NCI-H345 (cell line): Measurements from ENCODE around the gene ITGB4.

Experiments
- DNase-seq: peaks from one replicate; lab custom pipeline; 2025; lab: John Stamatoyannopoulos, UW

ITGB4 gene

DNA sequence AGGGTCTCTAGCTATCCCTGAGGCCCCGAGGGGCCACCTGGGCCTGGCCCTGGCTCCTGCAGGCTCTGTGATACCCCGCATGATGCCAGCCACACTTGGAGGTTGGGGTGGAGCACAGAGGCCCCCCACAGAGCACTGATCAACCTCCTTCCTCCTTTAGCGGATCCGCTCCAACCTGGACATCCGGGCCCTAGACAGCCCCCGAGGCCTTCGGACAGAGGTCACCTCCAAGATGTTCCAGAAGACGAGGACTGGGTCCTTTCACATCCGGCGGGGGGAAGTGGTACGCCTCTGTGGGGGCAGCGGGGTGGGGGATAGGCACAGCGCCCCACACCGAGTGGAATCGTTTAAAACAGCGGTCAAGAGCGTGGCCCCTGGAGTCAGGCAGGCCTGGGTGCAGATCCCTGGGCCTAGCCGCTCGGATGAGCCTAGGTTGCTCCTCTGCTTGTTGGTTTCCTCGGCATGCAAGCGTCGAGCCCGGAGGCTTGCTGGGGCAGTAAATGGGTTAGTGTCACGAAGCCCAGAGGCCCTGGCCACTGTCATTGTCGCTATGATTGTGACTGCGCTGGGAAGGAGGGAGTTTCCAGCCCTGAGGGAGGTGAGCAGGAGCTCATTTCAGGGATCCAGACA lies 9.9 kb downstream of the ITGB4 start:
- DNase-seq, result no peak

- no peak for DNase-seq
Observed at GRCh38 chr17:75731716-75732498, 10.6 kb downstream of the ITGB4 start.

GRCh38 chr17:75733471-75733870 lies 12.2 kb downstream of the ITGB4 start:
- DNase-seq, result no peak

- DNase-seq, result no peak
Observed at GRCh38 chr17:75734674-75735294, 13.5 kb downstream of the ITGB4 start.

- no peak for DNase-seq
Observed at GRCh38 chr17:75736173-75736835, 15.0 kb downstream of the ITGB4 start.

GRCh38 chr17:75737133-75737962 lies 16.1 kb downstream of the ITGB4 start:
- no peak for DNase-seq

DNA sequence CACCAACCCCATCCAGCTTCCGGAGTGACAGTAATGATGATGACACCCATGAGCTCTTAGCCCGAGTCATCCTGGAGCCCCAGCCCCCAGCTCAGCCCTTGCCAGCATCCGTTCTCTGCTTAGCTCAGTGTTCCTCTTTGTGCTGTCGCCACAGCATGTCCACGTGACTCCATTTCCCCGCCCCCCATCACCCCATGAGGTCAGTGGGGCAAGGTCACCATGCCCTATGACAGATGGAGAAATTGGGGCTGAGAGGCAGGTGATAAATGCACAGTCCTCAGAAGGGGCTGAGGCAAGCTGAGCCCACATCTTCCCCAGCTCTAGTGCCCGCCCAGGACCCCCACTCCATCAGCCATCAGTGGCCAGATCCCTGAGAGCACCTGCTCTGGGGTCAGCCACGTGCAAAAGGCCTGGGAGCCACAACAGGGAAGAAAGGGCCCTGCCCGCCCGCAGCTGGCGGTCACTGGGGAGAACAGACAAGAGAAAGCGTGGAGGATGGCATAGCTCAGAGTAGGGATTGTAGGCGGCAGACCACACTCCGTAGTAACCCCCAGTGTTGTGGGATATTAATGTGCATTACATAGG lies 17.1 kb downstream of the ITGB4 start:
- DNase-seq, result no peak

- DNase-seq, result no peak
Observed at GRCh38 chr17:75739174-75739573, 17.9 kb downstream of the ITGB4 start.

DNA sequence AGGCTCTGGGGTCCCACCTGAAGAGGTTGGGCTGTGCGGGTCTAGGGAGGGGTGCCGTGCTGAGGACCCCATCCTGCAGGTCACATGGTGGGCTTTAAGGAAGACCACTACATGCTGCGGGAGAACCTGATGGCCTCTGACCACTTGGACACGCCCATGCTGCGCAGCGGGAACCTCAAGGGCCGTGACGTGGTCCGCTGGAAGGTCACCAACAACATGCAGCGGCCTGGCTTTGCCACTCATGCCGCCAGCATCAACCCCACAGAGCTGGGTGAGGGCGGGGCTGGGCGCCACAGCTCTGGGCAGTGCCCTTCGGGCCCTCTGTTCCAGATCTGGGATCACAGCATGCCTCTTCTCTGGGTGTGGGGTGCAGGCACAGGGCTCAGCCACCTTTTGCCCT lies 18.5 kb downstream of the ITGB4 start:
- no peak for DNase-seq

GRCh38 chr17:75740215-75740614 lies 19.0 kb downstream of the ITGB4 start:
- DNase-seq, result no peak

GRCh38 chr17:75740631-75741077 lies 19.4 kb downstream of the ITGB4 start:
- DNase-seq, result no peak

GRCh38 chr17:75742337-75742736 lies 21.1 kb downstream of the ITGB4 start:
- no peak for DNase-seq

DNA sequence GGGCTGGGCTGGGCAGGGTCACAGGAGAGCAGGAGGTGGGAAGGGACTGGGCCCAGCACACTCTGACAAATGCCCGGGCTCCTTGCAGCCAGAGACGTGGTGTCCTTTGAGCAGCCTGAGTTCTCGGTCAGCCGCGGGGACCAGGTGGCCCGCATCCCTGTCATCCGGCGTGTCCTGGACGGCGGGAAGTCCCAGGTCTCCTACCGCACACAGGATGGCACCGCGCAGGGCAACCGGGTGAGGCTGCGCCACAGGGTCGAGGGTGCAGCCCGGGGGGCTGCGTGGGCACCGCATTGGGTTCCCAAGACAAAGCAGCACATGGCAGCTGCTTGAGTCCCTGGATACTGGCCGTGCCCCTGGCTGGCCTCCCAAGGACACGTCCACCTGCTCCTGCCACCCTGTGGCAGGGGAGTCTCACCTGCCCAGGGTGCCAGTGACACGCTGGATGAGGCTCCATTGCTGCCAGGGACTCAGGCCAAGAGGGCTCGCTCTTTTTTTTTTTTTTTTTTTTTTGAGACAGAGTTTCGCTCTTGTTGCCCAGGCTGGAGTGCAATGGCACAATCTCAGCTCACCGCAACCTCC lies 22.5 kb downstream of the ITGB4 start:
- DNase-seq, result no peak

DNA sequence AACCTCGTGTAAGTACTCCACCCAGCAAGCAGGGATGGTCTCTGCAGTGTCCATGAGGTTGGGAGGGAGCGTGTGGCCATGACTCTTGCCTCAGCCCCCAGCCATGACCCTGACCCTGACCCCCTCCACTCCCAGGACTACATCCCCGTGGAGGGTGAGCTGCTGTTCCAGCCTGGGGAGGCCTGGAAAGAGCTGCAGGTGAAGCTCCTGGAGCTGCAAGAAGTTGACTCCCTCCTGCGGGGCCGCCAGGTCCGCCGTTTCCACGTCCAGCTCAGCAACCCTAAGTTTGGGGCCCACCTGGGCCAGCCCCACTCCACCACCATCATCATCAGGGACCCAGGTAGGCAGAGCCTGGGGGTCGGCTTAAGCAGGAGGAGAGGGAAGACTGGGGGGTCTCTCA lies 27.4 kb downstream of the ITGB4 start:
- no peak for DNase-seq

GRCh38 chr17:75749545-75750389 lies 28.5 kb downstream of the ITGB4 start:
- DNase-seq, result peak; percentile 81

GRCh38 chr17:75750661-75751423 lies 29.6 kb downstream of the ITGB4 start:
- DNase-seq, result no peak

DNA sequence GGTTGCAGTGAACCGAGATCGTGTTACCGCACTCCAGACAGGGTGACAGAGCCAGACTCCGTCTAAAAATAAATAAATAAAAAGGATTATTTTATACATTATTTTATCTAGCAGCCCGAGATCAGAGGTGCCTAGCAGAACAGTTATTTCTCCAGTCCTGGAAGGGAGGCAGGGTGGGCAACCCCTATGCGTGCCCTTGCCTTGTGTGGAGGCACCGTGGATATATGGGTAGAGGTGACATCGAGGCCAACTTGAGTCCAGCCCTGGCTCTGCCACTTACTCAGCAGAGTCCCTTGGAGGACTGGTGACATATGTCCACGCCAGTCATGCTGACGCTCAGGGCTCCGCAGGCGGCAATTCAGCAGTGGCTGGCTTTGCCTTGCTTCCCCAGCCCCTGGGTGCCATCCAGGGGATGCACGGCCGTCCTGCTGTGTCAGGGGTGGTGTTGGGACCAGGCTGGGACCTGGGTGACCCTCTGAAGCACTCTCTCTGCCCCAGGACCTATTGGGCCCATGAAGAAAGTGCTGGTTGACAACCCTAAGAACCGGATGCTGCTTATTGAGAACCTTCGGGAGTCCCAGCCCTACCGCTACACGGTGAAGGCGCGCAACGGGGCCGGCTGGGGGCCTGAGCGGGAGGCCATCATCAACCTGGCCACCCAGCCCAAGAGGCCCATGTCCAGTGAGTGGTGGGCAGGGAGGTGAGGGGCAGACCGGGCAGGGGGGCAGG lies 30.6 kb downstream of the ITGB4 start:
- no peak for DNase-seq

DNA sequence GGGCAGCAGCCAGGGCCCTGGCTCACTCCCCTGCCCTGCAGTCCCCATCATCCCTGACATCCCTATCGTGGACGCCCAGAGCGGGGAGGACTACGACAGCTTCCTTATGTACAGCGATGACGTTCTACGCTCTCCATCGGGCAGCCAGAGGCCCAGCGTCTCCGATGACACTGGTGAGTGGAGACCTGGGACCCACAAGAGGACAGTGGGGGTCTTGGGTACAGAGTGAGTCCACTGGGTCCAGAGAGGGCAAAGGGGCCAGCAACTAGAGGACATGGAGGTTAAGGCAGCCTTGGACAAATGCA lies 31.1 kb downstream of the ITGB4 start:
- no peak for DNase-seq
